ENCODE results near the gene FSHR.

Gene FSHR

GRCh38 chr2:49032936-49033335 lies 121.4 kb downstream of the FSHR start:
- H3K4me1 Mint-ChIP-seq, result no peaks in the 10 kb centered on the region
- TF ChIP-seq CTCF (IDR thresholded peaks at IDR 0.05; ENCODE audit: unreplicated experiment in 3 of 3), result no peak
- H3K9me3 Mint-ChIP-seq, result no peaks in the 10 kb centered on the region
- H3K36me3 Mint-ChIP-seq (ENCODE audit: low read depth), result no peaks in the 10 kb centered on the region
- H3K27me3 Mint-ChIP-seq (ENCODE audit: low read depth), result no peaks in the 10 kb centered on the region
- no peak overlapping the region for H3K4me3 Mint-ChIP-seq
- H3K27ac Mint-ChIP-seq, result no peak overlapping the region

- no peak for TF ChIP-seq CTCF (IDR thresholded peaks at IDR 0.05; ENCODE audit: unreplicated experiment in 3 of 3)
- H3K4me1 Mint-ChIP-seq, result no peaks in the 10 kb centered on the region
- H3K36me3 Mint-ChIP-seq (ENCODE audit: low read depth), result no peaks in the 10 kb centered on the region
- H3K27ac Mint-ChIP-seq, result no peak overlapping the region
- H3K9me3 Mint-ChIP-seq, result no peaks in the 10 kb centered on the region
- no peaks in the 10 kb centered on the region for H3K27me3 Mint-ChIP-seq (ENCODE audit: low read depth)
- H3K4me3 Mint-ChIP-seq, result no peak overlapping the region
These were observed 122.2 kb downstream of the FSHR start for GRCh38 chr2:49032126-49032525.

- H3K36me3 Mint-ChIP-seq (ENCODE audit: low read depth), result no peaks in the 10 kb centered on the region
- H3K4me3 Mint-ChIP-seq, result no peak overlapping the region
- no peaks in the 10 kb centered on the region for H3K27me3 Mint-ChIP-seq (ENCODE audit: low read depth)
- H3K9me3 Mint-ChIP-seq, result no peaks in the 10 kb centered on the region
- no peaks in the 10 kb centered on the region for H3K4me1 Mint-ChIP-seq
- no peak overlapping the region for H3K27ac Mint-ChIP-seq
- no peak for TF ChIP-seq CTCF (IDR thresholded peaks at IDR 0.05; ENCODE audit: unreplicated experiment in 3 of 3)
These were observed 124.9 kb downstream of the FSHR start for GRCh38 chr2:49029406-49029805.

GRCh38 chr2:49028101-49028500 lies 126.2 kb downstream of the FSHR start:
- Mint-ChIP-seq H3K27me3 (ENCODE audit: low read depth) (no peaks in the 10 kb centered on the region), H3K36me3 (ENCODE audit: low read depth) (no peaks in the 10 kb centered on the region), H3K27ac (no peak overlapping the region), H3K4me1 (no peaks in the 10 kb centered on the region), H3K9me3 (no peaks in the 10 kb centered on the region), H3K4me3 (no peak overlapping the region)
- no peak for TF ChIP-seq CTCF (IDR thresholded peaks at IDR 0.05; ENCODE audit: unreplicated experiment in 3 of 3)

GRCh38 chr2:49026706-49027105 lies 127.6 kb downstream of the FSHR start:
- H3K27me3 Mint-ChIP-seq (ENCODE audit: low read depth), result no peaks in the 10 kb centered on the region
- no peak overlapping the region for H3K27ac Mint-ChIP-seq
- H3K36me3 Mint-ChIP-seq (ENCODE audit: low read depth), result no peaks in the 10 kb centered on the region
- no peak overlapping the region for H3K4me3 Mint-ChIP-seq
- no peaks in the 10 kb centered on the region for H3K9me3 Mint-ChIP-seq
- no peak for TF ChIP-seq CTCF (IDR thresholded peaks at IDR 0.05; ENCODE audit: unreplicated experiment in 3 of 3)
- H3K4me1 Mint-ChIP-seq, result no peaks in the 10 kb centered on the region

- no peak overlapping the region for H3K4me3 Mint-ChIP-seq
- H3K4me1 Mint-ChIP-seq, result peaks cover 5% of the 10 kb centered on the region
- no peaks in the 10 kb centered on the region for H3K27me3 Mint-ChIP-seq (ENCODE audit: low read depth)
- no peak for TF ChIP-seq CTCF (IDR thresholded peaks at IDR 0.05; ENCODE audit: unreplicated experiment in 3 of 3)
- no peaks in the 10 kb centered on the region for H3K9me3 Mint-ChIP-seq
- H3K27ac Mint-ChIP-seq, result no peak overlapping the region
- H3K36me3 Mint-ChIP-seq (ENCODE audit: low read depth), result no peaks in the 10 kb centered on the region
These were observed 133.0 kb downstream of the FSHR start for GRCh38 chr2:49021271-49021670.
